ENCODE results near the gene ENTPD5. TPM values are rescaled to one million over a fixed set of nuclear protein-coding genes. Genes with fewer than 3 reads are reported as not detected.
A peak's percentile ranks its signal among the peaks of the same experiment; 100 is the strongest.

The ENTPD5 gene
- total and polyA plus RNA-seq, 9 donors: 3.3 to 12.3 (median 7.0) TPM

- no peaks in the 10 kb centered on the region for H3K36me3 ChIP-seq
- intact Hi-C loops (cut with DNase I): no loop called here
- no peak overlapping the region for H3K27ac ChIP-seq
- no peak overlapping the region for H3K4me3 ChIP-seq
- 63 to 67% (median 66%) methylated on average over 6 of the region's 6 CpGs for WGBS, 3 donors
- TF ChIP-seq CTCF (IDR thresholded peaks at IDR 0.05): no peak
- no peak for TF ChIP-seq POLR2A (IDR thresholded peaks at IDR 0.05)
- TF ChIP-seq EP300 (IDR thresholded peaks at IDR 0.05): no peak
- no peaks in the 10 kb centered on the region for H3K9me3 ChIP-seq
- no peak for DNase-seq
- H3K27me3 ChIP-seq: no peaks in the 10 kb centered on the region
- H3K4me1 ChIP-seq (ENCODE audit: insufficient read depth): no peaks in the 10 kb centered on the region
Measured at GRCh38 chr14:73916324-73916723, 102.8 kb downstream of the ENTPD5 start.

GRCh38 chr14:73913256-73913655 lies 105.8 kb downstream of the ENTPD5 start:
- Histone ChIP-seq H3K27me3 (no peaks in the 10 kb centered on the region), H3K4me3 (no peak overlapping the region), H3K9me3 (no peaks in the 10 kb centered on the region), H3K36me3 (no peaks in the 10 kb centered on the region), H3K4me1 (ENCODE audit: insufficient read depth) (peaks cover 3% of the 10 kb centered on the region), H3K27ac (peak overlapping the region in 1 of 2 donors; percentile 23)
- intact Hi-C loops (cut with DNase I): no loop called here
- TF ChIP-seq POLR2A (IDR thresholded peaks at IDR 0.05): no peak
- TF ChIP-seq EP300 (IDR thresholded peaks at IDR 0.05): no peak
- no peak for TF ChIP-seq CTCF (IDR thresholded peaks at IDR 0.05)
- 7 to 19% (median 8%) methylated on average over 3 of the region's 3 CpGs for WGBS, 3 donors
- DNase-seq: no peak

- Histone ChIP-seq H3K27me3 (no peaks in the 10 kb centered on the region), H3K36me3 (no peaks in the 10 kb centered on the region), H3K27ac (peak overlapping the region in 1 of 2 donors; percentile 50), H3K4me3 (no peak overlapping the region), H3K9me3 (no peaks in the 10 kb centered on the region), H3K4me1 (ENCODE audit: insufficient read depth) (peaks cover 3% of the 10 kb centered on the region)
- WGBS, 3 donors: 14 to 42% (median 21%) methylated on average over 1 of the region's 1 CpG
- TF ChIP-seq POLR2A (IDR thresholded peaks at IDR 0.05) (no peak), EP300 (IDR thresholded peaks at IDR 0.05) (no peak), CTCF (IDR thresholded peaks at IDR 0.05) (no peak)
- intact Hi-C loops (cut with DNase I): loop anchor here in 1 of 4 donors (5.0 kb wide), 1 partner anchor 1813 kb away; no protein-coding TSS in a partner anchor
- peak in 1 of 5 donors; percentile 41 for DNase-seq
Measured at GRCh38 chr14:73909681-73910080, 109.4 kb downstream of the ENTPD5 start.

Small RNA genes within 50 kb of the gene (small RNA-seq; reads per million reads assigned to genes)
- not detected for gene AC005480.2

Other genes with a start within 250 kb of the ENTPD5 start
- 10 to 100 TPM in 4 of 7 donors, 1 to 10 TPM in 3; 6.6 to 13.4 (median 10.5) TPM for gene PTGR2, start 167.5 kb downstream of the ENTPD5 start, total RNA-seq
- gene PTGR2, start 167.5 kb downstream of the ENTPD5 start, polyA plus RNA-seq: 10 to 100 TPM in 1 of 2 donors, 1 to 10 TPM in 1; 4.6 to 14.8 TPM
- 10 to 100 TPM; 47.7 to 71.4 (median 54.4) TPM for gene ZNF410, start 132.4 kb downstream of the ENTPD5 start, total RNA-seq
- gene ZNF410, start 132.4 kb downstream of the ENTPD5 start, polyA plus RNA-seq: 10 to 100 TPM; 37.0 to 65.4 TPM
- 10 to 100 TPM in 5 of 7 donors, 1 to 10 TPM in 2; 8.3 to 21.4 (median 14.9) TPM for gene FAM161B, start 69.2 kb downstream of the ENTPD5 start, total RNA-seq
- gene FAM161B, start 69.2 kb downstream of the ENTPD5 start, polyA plus RNA-seq: 10 to 100 TPM in 1 of 2 donors, 1 to 10 TPM in 1; 9.0 to 12.6 TPM
- gene COQ6, start 69.0 kb downstream of the ENTPD5 start, total RNA-seq: 10 to 100 TPM; 17.1 to 27.1 (median 18.7) TPM
- gene COQ6, start 69.0 kb downstream of the ENTPD5 start, polyA plus RNA-seq: 10 to 100 TPM; 23.3 to 31.8 TPM
- 10 to 100 TPM in 2 of 7 donors, 1 to 10 TPM in 5; 1.7 to 16.5 (median 4.9) TPM for gene BBOF1, start 61 bp upstream of the ENTPD5 start, total RNA-seq
- 10 to 100 TPM in 1 of 2 donors, 1 to 10 TPM in 1; 4.1 to 11.5 TPM for gene BBOF1, start 61 bp upstream of the ENTPD5 start, polyA plus RNA-seq
- gene ALDH6A1, start 65.2 kb upstream of the ENTPD5 start, total RNA-seq: 10 to 100 TPM; 29.8 to 78.1 (median 50.3) TPM
- gene ALDH6A1, start 65.2 kb upstream of the ENTPD5 start, polyA plus RNA-seq: 10 to 100 TPM; 28.6 to 52.6 TPM
- 10 to 100 TPM in 3 of 7 donors, 1 to 10 TPM in 4; 8.6 to 12.5 (median 10.0) TPM for gene LIN52, start 65.7 kb upstream of the ENTPD5 start, total RNA-seq
- gene LIN52, start 65.7 kb upstream of the ENTPD5 start, polyA plus RNA-seq: 10 to 100 TPM in 1 of 2 donors, 1 to 10 TPM in 1; 8.7 to 11.8 TPM
- gene VSX2, start 220.2 kb upstream of the ENTPD5 start, total RNA-seq: not detected
- not detected for gene VSX2, start 220.2 kb upstream of the ENTPD5 start, polyA plus RNA-seq